ENCODE data around the gene PCBD1.

DNA sequence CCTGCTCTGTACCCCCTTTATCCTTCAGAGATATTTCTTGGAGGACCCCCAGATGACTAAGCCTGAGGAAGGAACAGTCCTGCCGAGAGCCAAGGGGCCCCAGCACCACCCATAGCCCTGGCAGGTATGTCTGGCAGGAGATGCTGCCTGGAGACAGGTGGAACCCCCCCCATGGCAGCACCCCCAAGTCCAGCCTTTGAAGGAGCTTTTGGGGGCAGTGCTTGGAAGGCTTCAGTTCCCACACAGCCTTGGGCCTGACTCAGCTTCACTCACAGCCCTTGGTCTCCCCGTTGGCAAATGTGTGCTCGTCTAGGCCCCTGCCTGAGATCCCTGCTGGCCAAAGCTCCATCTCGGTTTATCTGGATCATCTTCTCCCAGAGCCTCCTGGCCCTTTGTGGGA lies 23.0 kb upstream of the PCBD1 start:
- TF ChIP-seq, protein P1, sequence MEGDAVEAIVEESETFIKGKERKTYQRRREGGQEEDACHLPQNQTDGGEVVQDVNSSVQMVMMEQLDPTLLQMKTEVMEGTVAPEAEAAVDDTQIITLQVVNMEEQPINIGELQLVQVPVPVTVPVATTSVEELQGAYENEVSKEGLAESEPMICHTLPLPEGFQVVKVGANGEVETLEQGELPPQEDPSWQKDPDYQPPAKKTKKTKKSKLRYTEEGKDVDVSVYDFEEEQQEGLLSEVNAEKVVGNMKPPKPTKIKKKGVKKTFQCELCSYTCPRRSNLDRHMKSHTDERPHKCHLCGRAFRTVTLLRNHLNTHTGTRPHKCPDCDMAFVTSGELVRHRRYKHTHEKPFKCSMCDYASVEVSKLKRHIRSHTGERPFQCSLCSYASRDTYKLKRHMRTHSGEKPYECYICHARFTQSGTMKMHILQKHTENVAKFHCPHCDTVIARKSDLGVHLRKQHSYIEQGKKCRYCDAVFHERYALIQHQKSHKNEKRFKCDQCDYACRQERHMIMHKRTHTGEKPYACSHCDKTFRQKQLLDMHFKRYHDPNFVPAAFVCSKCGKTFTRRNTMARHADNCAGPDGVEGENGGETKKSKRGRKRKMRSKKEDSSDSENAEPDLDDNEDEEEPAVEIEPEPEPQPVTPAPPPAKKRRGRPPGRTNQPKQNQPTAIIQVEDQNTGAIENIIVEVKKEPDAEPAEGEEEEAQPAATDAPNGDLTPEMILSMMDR (IDR thresholded peaks at IDR 0.05) = no peak
- TF ChIP-seq EZH2 (IDR thresholded peaks at IDR 0.05) (no peak), EZH2phosphoT487 (IDR thresholded peaks at IDR 0.05) (no peak)

All from neural progenitor cell (in vitro differentiated cells).